ENCODE results near the gene COL19A1. TPM values are rescaled to one million over a fixed set of nuclear protein-coding genes. Genes with fewer than 3 reads are reported as not detected.

COL19A1 gene
- total RNA-seq, 1 experiment from 2014 or later = not detected

DNA sequence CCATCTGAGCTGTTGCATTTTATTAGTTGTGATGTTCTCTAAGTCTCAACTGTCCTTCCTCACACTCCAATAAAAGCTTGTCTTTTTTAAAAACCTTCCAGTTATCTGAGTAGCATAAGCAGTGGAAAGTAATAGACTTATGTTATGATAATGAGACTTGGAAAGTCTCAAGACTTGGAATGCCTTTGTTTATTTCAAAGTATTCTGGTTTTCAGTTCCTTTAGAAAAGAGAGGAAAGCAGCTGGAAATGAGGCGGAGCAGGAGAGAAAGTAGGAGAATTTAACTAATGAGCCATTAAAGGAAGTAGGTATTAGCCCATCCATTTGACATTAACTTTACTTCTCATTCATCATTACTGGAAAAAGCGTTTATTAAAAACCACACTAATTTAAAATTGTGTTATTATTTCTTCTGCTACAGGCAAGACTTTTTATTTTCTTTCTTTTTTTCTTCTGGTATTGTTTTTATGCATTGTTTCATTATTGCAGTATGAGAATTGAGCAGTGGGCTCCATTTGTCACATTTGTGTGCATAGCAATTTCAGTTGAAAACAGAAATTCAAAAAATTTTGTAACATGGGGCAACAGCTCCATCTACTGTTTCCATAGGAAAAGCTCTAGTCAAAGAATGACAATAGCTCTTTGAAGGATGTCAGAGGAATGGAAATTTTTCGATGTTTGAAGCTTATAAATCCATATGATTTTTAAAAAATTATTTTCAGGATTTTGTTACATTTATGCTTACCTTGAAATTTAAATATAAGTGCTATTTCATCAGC is 241.7 kb downstream of the COL19A1 start:
- BruUV-seq (replicated peaks) = no TSS peak

DNA sequence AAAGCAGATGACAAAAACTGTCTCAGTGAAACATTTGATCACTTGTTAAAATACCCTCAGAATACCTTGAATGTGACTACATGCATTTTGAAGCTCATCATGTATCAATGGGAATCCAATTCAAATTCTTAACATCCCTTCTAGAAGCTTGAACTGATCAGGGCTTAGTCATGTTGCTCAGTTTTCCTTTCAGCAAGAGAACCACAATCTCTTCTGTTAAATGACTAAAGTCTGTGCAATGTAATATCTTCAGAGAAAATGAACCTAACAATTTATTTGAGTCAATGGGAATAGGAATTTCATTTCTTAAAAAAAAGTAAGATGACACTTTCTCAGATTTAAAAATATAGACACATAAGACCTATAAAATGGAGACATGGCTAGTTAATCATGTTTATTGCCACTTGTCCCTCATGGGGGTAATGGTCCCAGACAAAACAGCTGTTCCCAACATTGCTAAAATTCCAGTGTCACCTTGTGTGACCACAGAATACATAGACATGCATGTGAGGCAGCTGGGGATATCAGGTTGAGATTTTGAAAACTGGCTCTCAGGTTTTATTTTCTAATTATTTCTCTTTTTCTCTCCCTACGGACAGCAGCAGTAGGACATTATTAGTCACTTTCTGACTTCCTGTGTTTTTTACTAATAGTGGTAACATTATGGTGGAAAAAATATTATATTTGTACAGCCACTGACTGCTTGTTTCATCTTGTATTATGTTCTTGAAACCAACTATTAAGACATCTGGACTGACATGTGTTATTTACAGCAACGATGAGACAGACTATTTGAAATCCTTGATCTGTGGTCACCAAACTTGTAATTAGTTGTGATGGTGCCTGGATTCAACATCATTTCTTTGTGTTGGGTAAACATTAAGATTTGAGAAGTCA is 244.0 kb downstream of the COL19A1 start:
- POLR2A ChIA-PET (ENCODE audit: unreplicated experiment) = no interaction called here

More for the DNA sequence above, 241.7 kb downstream of the COL19A1 start:
- Histone ChIP-seq H3K27ac (no peak overlapping the region), H3K36me3 (ENCODE audit: low read depth) (no peaks in the 10 kb centered on the region), H3F3A (ENCODE audit: insufficient read depth, low read depth) (no peaks in the 10 kb centered on the region), H4K20me1 (ENCODE audit: insufficient read depth) (no peaks in the 10 kb centered on the region), H3K4me3 (no peak overlapping the region), H3K4me1 (replicated peaks; ENCODE audit: insufficient read depth) (no peaks in the 10 kb centered on the region), H3K9me2 (ENCODE audit: insufficient read depth) (no peaks in the 10 kb centered on the region), H2AFZ (no peak overlapping the region), H3K4me2 (no peak overlapping the region), H3K79me2 (ENCODE audit: low read depth) (no peaks in the 10 kb centered on the region), H3K9me3 (ENCODE audit: insufficient read depth, low read depth) (no peaks in the 10 kb centered on the region), H3K27me3 (ENCODE audit: insufficient read depth, low read depth) (0 out of 2 replicates have a peak, but pooled peaks cover 4% of the 10 kb centered on the region)
- TF ChIP-seq, protein P1, sequence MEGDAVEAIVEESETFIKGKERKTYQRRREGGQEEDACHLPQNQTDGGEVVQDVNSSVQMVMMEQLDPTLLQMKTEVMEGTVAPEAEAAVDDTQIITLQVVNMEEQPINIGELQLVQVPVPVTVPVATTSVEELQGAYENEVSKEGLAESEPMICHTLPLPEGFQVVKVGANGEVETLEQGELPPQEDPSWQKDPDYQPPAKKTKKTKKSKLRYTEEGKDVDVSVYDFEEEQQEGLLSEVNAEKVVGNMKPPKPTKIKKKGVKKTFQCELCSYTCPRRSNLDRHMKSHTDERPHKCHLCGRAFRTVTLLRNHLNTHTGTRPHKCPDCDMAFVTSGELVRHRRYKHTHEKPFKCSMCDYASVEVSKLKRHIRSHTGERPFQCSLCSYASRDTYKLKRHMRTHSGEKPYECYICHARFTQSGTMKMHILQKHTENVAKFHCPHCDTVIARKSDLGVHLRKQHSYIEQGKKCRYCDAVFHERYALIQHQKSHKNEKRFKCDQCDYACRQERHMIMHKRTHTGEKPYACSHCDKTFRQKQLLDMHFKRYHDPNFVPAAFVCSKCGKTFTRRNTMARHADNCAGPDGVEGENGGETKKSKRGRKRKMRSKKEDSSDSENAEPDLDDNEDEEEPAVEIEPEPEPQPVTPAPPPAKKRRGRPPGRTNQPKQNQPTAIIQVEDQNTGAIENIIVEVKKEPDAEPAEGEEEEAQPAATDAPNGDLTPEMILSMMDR (conservative IDR thresholded peaks at IDR 0.05) = peak; percentile 76
- no peak for TF ChIP-seq EZH2 (IDR thresholded peaks at IDR 0.05; ENCODE audit: low read depth)
- POLR2A ChIA-PET (ENCODE audit: unreplicated experiment) = no interaction called here
- DNase-seq = no peak
- intact Hi-C loops (cut with micrococcal nuclease; ENCODE audit: unreplicated experiment) = loop anchor here (1.0 to 2.0 kb wide), 2 partner anchors 273 to 1469 kb away; no protein-coding TSS in a partner anchor
- CTCF ChIA-PET = interaction anchor here (1.0 kb wide), 1 partner anchor 339 kb away, joined by 3 read pairs; no protein-coding TSS in a partner anchor

DNA sequence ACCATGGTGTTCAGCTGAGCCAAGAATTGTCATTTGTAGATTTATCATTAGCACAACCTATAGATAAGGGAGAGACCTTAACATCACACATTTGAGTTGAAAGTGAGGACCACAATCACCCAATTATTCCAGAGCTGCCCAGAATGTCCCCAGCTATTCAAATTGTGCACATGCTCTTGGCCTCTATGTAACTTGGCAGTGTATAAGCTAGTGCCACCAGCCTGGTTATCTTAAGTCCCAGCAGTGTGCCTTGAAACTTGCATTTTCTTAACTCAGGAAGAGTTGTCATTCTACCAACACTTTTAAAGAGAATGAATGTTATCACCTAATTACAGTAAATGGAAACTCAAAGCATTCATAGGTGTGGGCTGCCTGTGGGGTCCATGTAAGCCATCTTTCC is 245.4 kb downstream of the COL19A1 start:
- no peak for TF ChIP-seq EZH2 (IDR thresholded peaks at IDR 0.05; ENCODE audit: low read depth)
- TF ChIP-seq, protein P1 (conservative IDR thresholded peaks at IDR 0.05) = no peak
- Histone ChIP-seq H3K9me2 (ENCODE audit: insufficient read depth) (no peaks in the 10 kb centered on the region), H2AFZ (no peak overlapping the region), H3K9me3 (ENCODE audit: insufficient read depth, low read depth) (no peaks in the 10 kb centered on the region), H3K27me3 (ENCODE audit: insufficient read depth, low read depth) (no peaks in the 10 kb centered on the region), H3K27ac (no peak overlapping the region), H3K79me2 (ENCODE audit: low read depth) (no peaks in the 10 kb centered on the region), H3K36me3 (ENCODE audit: low read depth) (no peaks in the 10 kb centered on the region), H3F3A (ENCODE audit: insufficient read depth, low read depth) (no peaks in the 10 kb centered on the region), H3K4me1 (replicated peaks; ENCODE audit: insufficient read depth) (no peaks in the 10 kb centered on the region), H3K4me2 (no peak overlapping the region), H3K4me3 (no peak overlapping the region), H4K20me1 (ENCODE audit: insufficient read depth) (no peaks in the 10 kb centered on the region)
- CTCF ChIA-PET = no interaction called here
- intact Hi-C loops (cut with micrococcal nuclease; ENCODE audit: unreplicated experiment) = no loop called here
- POLR2A ChIA-PET (ENCODE audit: unreplicated experiment) = no interaction called here
- no peak for DNase-seq
- no TSS peak for BruUV-seq (replicated peaks)

More for the DNA sequence above, 244.0 kb downstream of the COL19A1 start:
- no peak overlapping the region for H3K27ac ChIP-seq
- H4K20me1 ChIP-seq (ENCODE audit: insufficient read depth) = no peaks in the 10 kb centered on the region
- no peaks in the 10 kb centered on the region for H3F3A ChIP-seq (ENCODE audit: insufficient read depth, low read depth)
- 0 out of 2 replicates have a peak, but pooled peaks cover 4% of the 10 kb centered on the region for H3K27me3 ChIP-seq (ENCODE audit: insufficient read depth, low read depth)
- no peaks in the 10 kb centered on the region for H3K4me1 ChIP-seq (replicated peaks; ENCODE audit: insufficient read depth)
- H3K4me3 ChIP-seq = no peak overlapping the region
- BruUV-seq (replicated peaks) = no TSS peak
- H3K36me3 ChIP-seq (ENCODE audit: low read depth) = no peaks in the 10 kb centered on the region
- H2AFZ ChIP-seq = no peak overlapping the region
- no peaks in the 10 kb centered on the region for H3K9me3 ChIP-seq (ENCODE audit: insufficient read depth, low read depth)
- no peaks in the 10 kb centered on the region for H3K79me2 ChIP-seq (ENCODE audit: low read depth)
- TF ChIP-seq EZH2 (IDR thresholded peaks at IDR 0.05; ENCODE audit: low read depth) = no peak
- TF ChIP-seq, protein P1 (conservative IDR thresholded peaks at IDR 0.05) = no peak
- H3K9me2 ChIP-seq (ENCODE audit: insufficient read depth) = no peaks in the 10 kb centered on the region
- no peak for DNase-seq
- no peak overlapping the region for H3K4me2 ChIP-seq
- CTCF ChIA-PET = interaction anchor here (0.5 kb wide), 1 partner anchor 1475 kb away, joined by 3 read pairs; no protein-coding TSS in a partner anchor
- intact Hi-C loops (cut with micrococcal nuclease; ENCODE audit: unreplicated experiment) = no loop called here

Data from PC-9 (cell line).